GM18507 (cell line): ENCODE results near the gene AFF4.
A peak's percentile ranks its signal among the peaks of the same experiment; 100 is the strongest.

Experiments
- DNase-seq: peaks from one replicate; pipeline ENCODE4 v3.0.0; 2011; ENCODE audit warnings: low read depth; ENCODE audit not compliant: insufficient read length; ENCODE audit errors: extremely low spot score
- FAIRE-seq: peaks from 2 replicates; lab custom pipeline; 2011; peaks lifted over from hg19 to GRCh38; lab: Jason Lieb, UNC

Gene AFF4

DNA sequence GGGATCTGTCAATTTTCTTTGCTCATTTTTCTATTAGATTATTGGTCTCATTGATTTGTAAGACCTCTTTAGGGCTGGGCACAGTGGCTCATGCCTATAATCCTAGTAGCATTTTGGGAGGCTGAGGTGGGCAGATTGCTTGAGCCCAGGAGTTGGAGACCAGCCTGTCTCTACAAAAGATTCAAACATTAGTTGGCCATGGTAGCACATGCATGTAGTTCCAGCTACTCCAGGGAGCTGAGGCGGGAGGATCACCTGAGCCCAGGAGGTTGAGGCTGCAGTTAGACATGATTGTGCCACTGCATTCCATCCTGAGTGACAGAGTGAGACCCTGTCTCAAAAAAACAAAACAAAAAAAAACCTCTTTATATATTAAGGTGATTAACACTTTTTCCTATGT is 126.6 kb downstream of the AFF4 start:
- FAIRE-seq: no peak
- no peak for DNase-seq

DNA sequence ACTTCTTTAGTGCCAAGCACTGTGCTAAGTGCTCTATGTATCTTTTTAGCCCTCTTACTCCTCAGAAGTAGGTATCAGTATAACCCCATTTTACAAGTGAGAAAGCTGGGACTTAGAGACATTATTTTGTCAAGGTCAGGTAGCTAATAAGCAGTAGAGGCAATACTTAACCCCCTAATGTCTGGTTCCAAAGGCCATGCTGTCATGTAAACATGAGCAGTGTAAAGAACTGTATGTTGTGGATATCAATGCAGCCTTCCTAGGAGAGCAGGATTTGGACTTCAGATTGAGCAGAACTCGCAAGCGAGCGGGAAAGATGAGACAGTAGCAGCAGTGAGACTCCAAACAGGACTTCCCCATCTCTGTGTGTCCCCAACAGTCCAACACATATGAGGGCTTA is 129.4 kb downstream of the AFF4 start:
- DNase-seq: no peak
- FAIRE-seq: no peak

DNA sequence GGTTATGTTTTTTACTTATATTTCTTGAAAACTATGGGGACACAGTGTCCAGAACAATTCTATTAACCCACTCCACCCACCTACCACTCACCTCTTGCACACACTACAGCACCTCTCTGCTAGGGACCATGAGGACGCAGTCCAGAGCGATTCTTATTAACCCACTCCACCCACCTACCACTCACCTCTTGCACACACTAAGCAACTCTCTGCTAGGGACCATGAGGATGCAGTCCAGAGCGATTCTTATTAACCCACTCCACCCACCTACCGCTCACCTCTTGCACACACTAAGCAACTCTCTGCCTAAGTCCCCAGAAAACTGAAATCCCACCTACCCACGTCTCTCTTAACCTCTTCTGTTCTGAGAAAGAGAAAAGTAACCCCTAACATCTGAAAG is 130.8 kb downstream of the AFF4 start:
- DNase-seq (no peak), FAIRE-seq (no peak)

DNA sequence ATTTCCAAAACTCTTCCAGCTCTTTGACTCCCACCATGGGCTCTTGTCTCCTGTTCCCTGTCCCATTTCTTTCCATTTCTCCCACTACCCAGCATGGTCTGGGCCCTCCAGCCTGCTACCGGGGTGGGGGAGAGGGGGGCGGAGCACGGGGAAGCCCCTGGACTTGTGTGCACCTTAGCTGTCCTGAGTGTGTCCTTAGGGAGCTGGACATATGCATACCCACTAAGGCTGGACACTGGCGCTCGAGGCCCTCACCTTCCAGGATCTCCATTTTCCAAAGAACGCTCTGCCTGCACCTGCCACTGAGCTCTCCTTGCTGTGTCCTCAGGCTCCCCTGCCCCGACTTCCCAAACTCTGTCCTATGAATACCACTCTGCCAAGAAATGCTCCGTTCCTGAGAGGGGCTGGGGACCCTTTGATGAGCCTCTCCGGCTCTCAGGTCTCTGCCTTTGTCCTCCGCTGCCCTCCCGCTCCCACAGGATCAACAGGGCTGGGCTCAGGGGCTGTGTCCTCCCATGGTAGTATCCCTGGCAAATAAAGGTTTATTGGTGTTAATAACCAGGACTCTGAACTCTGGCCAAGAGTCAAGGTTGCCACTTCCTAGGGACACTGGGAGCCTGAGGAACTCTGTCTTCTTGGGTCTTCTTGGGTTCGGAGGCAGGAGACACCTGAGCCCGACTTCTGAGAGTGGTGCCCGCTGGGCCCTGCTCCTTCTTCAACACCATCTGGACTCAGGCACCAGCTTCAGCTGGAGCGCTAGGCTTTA is 132.2 kb downstream of the AFF4 start:
- no peak for DNase-seq
- FAIRE-seq: no peak

DNA sequence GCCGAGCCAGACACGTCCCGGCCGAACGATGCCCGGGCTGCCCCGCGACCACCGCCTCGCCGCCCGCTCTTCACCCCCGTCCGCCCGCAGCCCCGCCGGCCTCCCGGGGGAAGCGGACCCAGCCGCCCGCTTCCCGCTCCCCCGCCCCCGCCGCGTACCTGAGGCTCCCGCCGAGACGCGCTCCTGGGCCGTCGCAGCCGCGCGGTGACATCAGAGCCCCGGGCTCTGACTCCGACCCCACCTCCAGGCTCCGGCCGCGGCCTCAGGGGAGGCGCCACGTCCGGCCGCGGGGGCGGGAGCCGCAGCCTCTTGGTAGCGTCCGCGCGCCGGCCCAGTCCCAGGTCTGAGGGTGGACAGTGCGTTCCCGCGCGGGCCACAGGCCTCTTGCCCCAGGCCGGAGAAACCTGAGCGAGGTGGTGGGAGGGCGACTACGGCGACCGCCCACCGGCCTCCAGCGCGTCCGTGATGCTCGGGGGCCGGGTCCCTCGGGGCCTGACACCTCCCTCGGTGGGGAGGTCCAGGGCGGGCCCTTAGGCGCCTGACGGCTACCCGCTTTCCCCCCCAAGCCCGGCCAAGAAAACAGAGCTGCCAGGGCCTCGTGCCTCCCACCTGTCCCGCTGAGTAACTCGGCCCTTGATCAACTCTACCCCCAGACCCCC is 132.9 kb downstream of the AFF4 start, which contains the start of gene SHROOM1:
TSS of gene SHROOM1 (minus strand) at position 212 of the 659 bp plus-strand sequence. CDS start 4,507 bp downstream, outside the sequence.
- peak; percentile 63 for DNase-seq
- FAIRE-seq: peak; percentile 50

DNA sequence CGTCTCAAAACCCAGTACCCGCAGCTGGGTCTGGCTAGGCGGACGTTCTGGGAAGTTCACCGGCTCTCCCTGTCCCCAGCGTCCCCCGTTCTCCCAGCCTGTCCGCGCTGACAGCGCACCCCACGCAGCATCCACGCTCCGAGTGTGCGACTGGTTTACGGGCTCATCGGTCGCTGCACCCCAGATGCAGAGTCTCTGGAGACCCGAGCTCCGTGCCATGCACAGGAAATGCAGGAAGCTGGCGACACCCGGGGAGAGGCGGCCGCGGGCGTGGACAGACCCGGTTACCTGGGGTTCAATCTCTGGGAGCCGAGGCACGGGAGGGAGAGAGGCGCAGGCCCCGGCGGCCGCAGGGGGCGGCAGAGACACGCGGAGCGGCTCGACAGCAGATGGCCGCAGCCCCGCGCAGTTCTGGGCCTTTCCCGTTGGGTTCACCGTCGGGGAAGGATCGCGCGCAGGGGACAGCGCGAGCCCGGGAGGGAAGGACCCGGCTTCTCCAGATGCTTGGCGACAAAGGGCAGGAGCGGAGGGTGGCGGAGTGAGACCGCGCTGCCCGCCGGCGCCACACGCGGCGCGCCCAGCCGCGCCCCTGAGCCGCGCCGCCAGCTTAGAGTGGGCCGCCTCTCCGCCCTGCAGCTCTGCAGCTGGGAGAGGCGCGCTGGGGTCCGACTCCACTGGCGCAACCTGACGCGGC is 133.5 kb downstream of the AFF4 start:
- DNase-seq (peak; percentile 81), FAIRE-seq (peak; percentile 51)

DNA sequence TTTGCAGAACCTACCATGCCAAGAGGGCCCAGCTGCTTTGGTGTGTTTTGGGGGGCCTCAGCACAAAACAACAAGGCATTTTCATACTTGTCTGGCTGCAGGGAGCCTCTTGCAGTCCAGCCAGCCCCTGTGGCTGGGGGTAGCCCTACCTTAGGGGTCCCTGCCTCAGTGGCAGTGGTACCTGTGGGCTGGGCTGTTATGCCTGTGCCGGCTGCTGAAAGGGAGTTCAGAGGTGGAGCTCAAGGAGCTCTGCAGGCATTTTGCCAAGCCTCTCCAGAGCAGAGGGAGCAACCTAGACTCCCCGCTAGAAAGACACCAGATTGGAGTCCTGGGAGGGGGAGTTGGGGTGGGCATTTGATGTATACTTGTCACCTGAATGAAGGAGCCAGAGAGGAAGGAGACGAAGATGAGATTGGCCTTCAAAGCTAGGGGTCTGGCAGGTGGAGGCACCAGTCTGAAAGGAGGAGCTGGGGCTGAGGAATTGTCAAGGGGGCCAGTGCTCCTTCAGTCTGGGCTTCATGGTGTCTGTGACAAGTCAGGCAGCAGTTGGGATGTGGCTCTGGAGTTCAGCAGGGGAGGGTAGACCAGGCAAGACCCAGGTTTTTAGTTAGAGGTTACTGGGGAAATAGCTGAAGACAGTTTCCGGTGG is 134.5 kb downstream of the AFF4 start:
- FAIRE-seq (no peak), DNase-seq (no peak)

DNA sequence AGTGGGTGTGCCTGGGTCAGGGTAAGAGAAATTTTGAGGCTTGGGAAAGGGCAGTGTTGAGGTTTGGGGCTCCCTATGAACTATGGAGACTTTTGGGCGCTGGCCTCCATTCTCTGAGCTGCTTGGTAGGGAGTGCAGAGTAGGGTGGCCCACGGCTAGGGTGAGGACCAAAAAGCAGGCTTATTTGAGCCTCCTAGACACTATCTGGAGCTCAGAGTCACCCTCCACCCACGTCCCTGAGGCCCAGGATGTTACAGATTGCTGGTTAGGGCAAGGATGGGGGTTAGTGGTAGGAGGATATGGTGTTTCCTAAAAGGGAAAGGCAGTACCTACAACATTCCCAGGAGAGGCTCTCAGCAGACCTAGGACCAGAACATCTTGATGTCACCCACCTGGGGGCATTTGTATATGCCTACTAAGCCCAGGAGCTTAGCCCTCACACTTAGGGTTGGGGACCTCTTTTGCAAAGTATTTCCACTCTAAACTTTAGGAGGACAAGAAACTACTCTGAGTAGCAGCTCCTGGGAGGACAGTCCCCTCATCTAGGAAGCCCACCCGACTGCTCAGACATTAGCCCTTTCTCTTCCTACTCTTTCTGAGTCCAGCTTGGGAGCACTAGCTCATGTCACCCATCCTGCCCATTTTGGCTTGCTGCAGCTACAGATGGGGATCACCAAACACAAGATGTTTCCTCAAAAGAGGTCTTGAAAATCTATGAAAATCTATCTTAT is 135.3 kb downstream of the AFF4 start:
- FAIRE-seq: no peak

DNA sequence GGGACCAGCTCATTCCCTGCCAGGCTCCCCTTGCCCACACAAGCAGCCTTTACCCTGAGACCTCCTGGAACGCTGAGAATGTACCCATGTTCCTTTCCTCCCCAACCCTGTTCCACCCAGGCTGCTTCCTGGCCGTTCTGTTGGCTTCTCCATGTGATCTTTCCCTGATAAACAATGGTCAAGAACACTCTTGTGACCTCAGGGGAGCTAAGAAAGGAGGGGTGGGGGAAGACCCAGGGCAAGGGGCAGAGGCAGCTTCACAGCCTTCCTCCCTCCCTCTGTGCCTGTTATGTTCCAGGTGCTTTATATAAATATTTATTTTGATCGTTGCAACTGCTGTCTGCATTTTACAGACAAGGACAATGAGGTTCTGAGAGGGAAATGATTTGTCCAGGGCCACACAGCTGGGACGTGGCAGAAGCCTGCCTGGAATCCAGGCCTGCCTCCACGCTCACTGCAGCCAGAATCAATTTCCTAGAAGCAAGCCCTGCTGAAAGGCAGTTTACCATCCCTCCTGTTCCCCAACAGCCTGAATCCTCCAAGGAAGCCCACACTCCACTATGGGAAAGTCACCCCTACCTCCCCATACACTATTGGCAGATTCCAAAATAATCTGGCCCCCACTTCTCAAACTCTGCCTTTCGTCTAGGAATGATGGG is 136.9 kb downstream of the AFF4 start:
- DNase-seq: no peak
- no peak for FAIRE-seq

More for the DNA sequence above, 135.3 kb downstream of the AFF4 start:
- DNase-seq: no peak

DNA sequence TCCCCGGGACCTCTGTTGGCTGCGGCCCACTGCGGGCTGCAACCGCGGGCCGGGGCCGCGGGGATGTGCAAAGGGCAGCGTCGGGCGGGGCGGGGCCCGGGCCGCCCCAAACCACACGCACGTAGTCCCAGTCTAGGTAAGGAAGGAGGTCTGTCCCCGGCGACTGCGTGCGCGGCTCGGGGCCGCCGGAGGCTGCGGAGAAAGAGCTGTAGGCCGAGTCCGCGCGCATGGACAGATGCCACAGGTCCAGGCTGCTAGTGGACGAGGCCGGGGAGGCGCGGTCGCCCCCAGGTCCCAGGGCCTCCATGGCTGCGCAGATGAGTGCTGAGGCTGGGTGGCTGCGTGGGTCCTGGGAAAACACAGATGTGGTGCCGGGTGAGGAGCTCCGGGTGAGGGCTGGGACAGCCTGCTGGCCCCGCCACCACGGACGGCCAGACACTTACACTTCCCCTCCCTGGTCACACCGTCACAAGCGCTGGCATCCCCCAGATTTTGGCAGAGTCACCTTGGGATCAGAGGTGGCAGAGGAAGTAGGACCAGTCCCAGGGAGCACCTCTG is 137.5 kb downstream of the AFF4 start:
- DNase-seq (no peak), FAIRE-seq (no peak)
